Vagina (tissue), 1 donor: Measurements from ENCODE around the gene IZUMO1. TPM values are rescaled to one million over a fixed set of nuclear protein-coding genes. Genes with fewer than 3 reads are reported as not detected.

Experiments
- small RNA-seq: library from RNA; depleted of rRNA; stranded (forward); fragments of <200 nt; gene quantifications from one replicate; pipeline ENCODE3, GENCODE V24; 2016
- total RNA-seq: library from RNA; depleted of rRNA; stranded (reverse); fragments of >200 nt; gene quantifications from one replicate; pipeline ENCODE4 v1.2.3, GENCODE V29; 2016

IZUMO1 gene
- total RNA-seq, 1 donor from 2014 or later, result 2.2 TPM

Small RNAs within 50 kb of the gene (small RNA-seq; reads per million reads assigned to genes)
- gene RNU6-317P, result not detected

Other genes starting within 250 kb of the IZUMO1 start
- gene LMTK3, start 235.1 kb downstream of the IZUMO1 start, total RNA-seq, result 1.7 TPM
- 43.0 TPM for gene SULT2B1, start 194.7 kb downstream of the IZUMO1 start, total RNA-seq
- gene SPACA4, start 140.2 kb downstream of the IZUMO1 start, total RNA-seq, result 3.9 TPM
- 3.2 TPM for gene FAM83E, start 131.8 kb downstream of the IZUMO1 start, total RNA-seq
- gene RPL18, start 127.7 kb downstream of the IZUMO1 start, total RNA-seq, result 2,346 TPM
- gene SPHK2, start 127.4 kb downstream of the IZUMO1 start, total RNA-seq, result 19.9 TPM
- 4.9 TPM for gene DBP, start 109.5 kb downstream of the IZUMO1 start, total RNA-seq
- 7.9 TPM for gene CA11, start 100.7 kb downstream of the IZUMO1 start, total RNA-seq
- 0.98 TPM for gene NTN5, start 73.9 kb downstream of the IZUMO1 start, total RNA-seq
- 6.1 TPM for gene FUT2, start 50.9 kb downstream of the IZUMO1 start, total RNA-seq
- gene MAMSTR, start 27.2 kb downstream of the IZUMO1 start, total RNA-seq, result 3.4 TPM
- gene RASIP1, start 6.3 kb downstream of the IZUMO1 start, total RNA-seq, result 31.2 TPM
- 6.4 TPM for gene FUT1, start 5.7 kb upstream of the IZUMO1 start, total RNA-seq
- not detected for gene FGF21, start 8.6 kb upstream of the IZUMO1 start, total RNA-seq
- gene BCAT2, start 64.1 kb upstream of the IZUMO1 start, total RNA-seq, result 41.5 TPM
- gene HSD17B14, start 89.6 kb upstream of the IZUMO1 start, total RNA-seq, result 19.2 TPM
- 37.1 TPM for gene PLEKHA4, start 121.7 kb upstream of the IZUMO1 start, total RNA-seq
- gene PPP1R15A, start 125.5 kb upstream of the IZUMO1 start, total RNA-seq, result 52.1 TPM
- gene TULP2, start 151.8 kb upstream of the IZUMO1 start, total RNA-seq, result not detected
- 151 TPM for gene NUCB1, start 153.4 kb upstream of the IZUMO1 start, total RNA-seq
- not detected for gene DHDH, start 186.8 kb upstream of the IZUMO1 start, total RNA-seq
- gene BAX, start 208.0 kb upstream of the IZUMO1 start, total RNA-seq, result 52.3 TPM
- 4,380 TPM for gene FTL, start 218.4 kb upstream of the IZUMO1 start, total RNA-seq
- 32.2 TPM for gene GYS1, start 246.4 kb upstream of the IZUMO1 start, total RNA-seq
- 100 TPM for gene RUVBL2, start 247.0 kb upstream of the IZUMO1 start, total RNA-seq